ENCODE results near the gene A4GALT.
A peak's percentile ranks its signal among the peaks of the same experiment; 100 is the strongest.
"Not testable (repeated sequence)": the region's sequence is repeated elsewhere in the genome, so short reads cannot be mapped to it uniquely, and the experiment has no call there.

A4GALT gene

DNA sequence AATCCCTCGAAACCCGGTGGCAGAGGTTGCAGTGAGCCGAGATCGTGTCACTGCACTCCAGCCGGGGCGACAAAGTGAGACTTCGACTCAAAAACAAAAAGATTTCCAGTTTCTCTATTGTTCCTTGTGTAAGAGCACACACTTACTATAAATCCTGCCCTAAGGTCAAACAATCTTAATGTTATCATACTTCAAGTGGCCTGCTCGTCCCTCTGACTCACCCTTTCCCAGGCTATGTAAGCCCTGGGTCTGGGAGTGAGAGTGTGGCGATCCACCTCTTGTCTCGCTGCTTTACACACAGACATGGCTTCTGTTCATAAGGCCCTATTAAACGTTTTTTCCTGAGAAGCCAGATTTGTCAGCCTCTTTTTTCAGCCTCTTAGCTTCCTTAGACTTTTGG, 24.4 kb upstream of the A4GALT start:
- no peak for DNase-seq

DNA sequence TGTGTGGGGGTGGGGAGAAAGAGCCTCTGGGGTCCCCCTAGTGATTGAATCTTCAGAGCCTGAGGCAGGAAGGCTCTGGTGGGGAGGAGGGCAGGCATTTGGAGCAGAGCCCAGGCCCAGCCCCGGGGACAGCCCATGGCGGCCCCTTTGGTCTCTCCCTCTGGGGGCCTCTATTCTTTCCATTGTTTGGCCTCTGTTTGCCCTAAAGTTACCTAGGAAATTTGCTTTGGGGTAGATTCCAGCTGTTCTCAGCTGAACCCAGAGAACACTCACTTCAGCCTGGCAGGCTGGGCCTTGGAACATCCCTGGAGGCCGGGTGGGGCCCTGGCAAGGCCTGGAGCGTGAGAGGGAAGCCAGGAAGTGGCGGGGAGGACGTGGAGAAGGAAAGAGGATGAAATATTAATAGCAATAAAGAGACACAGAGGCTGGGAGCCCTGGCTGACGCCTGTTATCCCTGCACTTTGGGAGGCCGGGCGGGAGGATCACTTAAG, 22.9 kb upstream of the A4GALT start:
- DNase-seq = no peak

DNA sequence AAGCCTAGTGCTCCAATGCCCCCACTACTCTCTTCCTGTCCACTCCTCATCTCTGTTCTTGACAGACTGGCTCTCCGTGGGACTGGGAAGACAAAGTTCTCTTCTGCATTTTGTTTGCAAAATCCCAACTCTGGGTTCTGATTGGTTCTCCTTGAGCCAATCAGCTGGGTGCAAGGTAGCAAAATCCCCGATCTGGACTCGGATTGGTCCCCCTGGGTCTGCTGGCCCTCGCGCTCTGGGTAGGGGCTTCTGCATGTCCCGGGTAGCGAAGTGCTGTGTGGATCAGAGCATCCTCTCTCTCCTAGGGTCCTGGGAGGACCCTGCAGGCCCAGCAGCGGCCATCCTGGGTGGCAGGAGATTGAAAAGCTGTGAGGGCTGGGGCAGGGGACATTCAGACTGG, 22.3 kb upstream of the A4GALT start:
- DNase-seq = no peak

DNA sequence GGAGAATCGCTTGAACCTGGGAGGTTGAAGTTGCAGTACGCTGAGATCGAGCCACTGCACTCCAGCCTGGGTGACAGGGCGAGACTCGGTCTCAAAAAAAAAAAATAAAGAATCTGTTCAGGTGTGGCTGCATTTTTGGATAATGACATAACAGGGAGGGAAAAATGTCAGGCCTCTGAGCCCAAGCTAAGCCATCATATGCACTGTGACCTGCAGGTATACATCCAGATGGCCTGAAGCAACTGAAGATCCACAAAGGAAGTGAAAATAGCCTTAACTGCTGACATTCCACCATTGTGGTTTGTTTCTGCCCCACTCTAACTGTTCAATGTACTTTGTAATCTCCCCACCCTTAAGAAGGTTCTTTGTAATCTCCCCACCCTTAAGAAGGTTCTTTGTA, 19.6 kb upstream of the A4GALT start:
- not testable (repeated sequence) for DNase-seq

DNA sequence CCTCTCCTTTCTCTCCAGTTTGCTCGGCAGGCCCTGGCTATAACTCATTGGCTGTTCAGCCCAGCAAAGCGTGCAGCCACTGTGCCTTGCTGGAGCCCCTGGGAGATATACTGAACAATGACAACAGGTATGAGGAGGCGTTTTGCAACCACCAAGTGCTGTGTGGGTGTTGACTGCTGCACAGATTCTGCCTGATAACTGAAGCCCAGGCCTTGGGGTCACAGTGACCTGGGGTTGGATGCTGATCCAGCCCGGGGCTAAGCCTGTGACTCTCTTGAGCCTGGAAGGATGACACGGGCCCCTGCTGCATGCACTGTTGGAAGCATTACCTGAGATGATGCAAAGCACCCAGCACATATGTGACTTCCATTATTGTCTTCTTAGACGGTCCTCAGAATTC, 13.7 kb upstream of the A4GALT start:
- DNase-seq = no peak

DNA sequence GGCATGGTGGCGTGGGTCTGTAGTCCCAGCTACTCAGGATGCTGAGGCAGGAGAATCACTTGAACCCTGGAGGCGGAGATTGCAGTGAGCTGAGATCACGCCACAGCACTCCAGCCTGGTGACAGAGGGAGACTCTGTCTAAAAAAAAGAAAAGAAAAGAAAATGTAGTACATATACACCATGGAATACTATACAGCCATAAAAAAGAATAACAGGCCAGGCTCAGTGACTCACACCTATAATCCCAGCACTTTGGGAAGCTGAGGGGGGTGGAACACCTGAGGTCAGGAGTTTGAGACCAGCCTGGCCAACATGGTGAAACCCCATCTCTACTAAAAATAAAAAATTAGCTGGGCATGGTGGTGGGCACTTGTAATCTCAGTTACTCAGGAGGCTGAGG, 12.7 kb upstream of the A4GALT start:
- DNase-seq = not testable (repeated sequence)

DNA sequence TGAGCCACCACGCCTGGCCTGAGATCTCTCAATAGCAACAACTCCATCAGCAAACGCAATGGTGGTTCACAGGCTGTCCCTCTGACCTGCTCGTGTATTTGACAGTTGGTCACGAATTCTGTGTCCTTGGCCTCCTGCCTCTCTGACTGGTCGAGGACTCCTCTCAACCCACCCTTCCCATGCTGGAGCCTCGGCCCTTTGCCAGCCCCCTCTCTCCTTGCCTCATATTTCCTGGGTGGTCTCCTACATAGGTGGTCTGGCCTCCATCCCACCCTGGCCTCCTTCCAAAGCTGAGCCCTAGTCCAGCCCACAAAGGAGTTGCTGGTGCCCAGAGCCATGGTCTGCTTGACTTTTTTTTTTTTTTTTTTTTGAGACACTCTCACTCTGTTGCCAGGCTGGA, 11.4 kb upstream of the A4GALT start:
- DNase-seq = no peak

DNA sequence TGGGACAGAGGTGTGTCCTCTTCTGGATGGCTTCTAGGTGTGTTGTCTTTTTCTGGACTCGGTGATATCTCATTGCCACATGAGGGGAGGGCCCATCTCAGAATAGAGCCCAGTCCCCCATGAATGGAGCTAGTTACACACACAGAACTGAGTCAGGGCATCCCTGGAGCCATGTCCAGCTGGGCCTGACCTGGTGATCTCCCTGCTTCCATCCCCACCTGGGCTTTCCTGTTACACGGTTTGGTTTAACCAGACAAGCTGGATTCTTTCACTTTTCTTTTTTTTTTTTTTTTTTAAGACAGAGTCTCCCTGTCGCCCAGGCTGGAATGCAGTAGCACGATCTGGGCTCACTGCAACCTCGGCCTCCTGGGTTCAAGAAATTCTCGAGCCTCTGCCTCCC, 6.1 kb upstream of the A4GALT start:
- no peak for DNase-seq

DNA sequence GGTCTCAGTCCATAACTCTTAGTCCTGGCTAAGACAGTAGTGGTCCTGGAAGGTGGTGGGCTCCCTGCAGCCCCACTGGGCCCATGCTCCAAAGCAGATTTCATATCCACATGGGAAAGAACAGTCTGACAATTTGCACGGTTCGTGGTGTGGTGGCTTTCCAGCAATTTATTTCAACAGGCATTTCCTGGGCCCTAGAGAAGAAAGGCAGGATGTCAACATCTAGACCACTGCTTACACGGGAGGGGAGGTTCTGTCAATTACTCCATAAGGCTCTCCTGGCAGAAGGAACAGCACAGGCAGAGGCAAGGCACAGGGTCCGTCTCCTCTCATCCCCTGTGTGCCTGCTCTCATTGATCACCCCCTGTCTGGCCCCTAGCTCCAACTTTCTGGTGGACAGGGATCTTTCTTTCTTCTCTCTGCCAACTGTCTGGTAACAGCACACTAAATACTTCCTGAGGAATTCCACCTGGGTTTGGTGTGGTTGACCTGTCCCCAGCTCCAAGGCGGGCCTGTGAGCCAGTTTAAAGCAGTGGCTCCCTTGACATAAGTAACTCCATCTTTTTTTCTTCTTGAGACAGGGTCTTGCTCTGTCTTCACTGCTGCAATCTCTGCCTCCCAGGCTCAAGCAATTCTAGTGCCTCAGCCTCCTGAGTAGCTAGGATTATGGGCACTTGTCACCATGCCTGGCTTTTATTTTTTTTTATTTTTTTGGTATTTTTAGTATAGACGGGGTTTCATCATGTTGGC, 5.1 kb upstream of the A4GALT start:
- no peak for DNase-seq

DNA sequence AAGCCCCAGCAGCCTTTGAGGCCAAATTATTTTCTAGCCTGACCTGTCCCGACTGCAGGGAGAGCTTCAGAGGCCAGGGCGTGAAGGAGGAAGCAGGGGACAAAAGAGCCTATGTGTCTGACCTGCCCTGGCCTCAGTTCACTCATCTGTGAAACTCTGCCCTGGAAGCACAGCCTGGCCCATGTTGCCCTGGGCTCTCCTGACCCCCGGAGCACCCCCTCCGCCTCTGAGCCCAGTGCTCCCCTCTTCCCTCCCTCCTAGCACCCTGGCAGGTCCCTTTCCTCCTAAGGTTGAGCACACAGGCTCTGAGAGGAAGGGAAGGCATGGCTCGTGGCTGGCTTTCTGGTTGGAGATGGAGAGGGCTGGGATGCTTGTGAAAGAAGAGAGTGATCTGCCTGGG, 3.4 kb upstream of the A4GALT start:
- DNase-seq = no peak

DNA sequence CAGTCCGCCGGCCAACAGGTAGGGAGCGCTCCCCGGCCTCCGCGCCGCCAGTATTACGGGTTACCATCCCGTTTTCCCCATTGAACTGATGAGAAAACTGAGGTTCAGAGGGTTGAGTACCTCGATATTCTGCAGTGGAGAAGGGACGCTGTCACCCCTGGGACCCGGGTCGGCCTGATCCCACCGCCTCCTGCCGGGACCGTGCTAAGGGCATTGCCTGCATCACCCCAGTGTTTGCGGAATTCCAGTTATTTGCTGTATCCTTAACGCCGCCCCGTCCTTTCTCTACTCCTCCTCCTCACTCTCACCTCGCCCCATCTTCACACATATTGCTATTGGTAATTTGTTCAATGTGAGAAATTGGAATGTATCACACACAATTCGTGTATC, 370 bp upstream of the A4GALT start:
- DNase-seq = no peak

DNA sequence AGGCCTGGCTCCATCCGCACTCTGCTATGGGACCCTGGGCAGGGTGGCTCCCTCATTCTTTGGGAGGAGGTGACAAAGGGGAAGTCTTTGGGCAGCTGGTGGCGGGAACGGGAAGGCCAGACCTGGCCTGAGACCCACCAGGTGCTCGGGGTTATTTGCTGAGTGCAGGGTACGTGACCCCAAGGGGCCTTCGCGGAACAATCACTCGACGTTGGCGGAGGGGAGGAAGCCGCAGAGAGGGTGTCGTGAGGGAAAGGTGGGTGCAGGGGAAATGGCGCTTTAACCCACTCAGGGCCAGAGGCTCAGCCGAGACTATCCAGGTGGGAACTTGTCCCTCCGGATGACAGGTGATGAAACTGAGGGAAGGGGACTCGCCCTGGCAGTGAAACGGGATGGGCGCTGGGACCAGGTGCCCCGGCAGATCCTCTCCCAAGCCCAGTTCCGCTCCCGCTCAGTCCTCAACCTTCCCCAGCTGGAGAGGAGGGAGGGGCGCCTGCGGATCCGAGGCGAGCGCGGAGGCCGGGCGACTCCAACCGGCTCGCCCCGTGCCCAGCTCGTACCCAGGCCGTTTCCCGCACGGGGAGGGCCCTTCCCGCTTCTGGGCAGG, 911 bp downstream of the A4GALT start:
- no peak for DNase-seq

DNA sequence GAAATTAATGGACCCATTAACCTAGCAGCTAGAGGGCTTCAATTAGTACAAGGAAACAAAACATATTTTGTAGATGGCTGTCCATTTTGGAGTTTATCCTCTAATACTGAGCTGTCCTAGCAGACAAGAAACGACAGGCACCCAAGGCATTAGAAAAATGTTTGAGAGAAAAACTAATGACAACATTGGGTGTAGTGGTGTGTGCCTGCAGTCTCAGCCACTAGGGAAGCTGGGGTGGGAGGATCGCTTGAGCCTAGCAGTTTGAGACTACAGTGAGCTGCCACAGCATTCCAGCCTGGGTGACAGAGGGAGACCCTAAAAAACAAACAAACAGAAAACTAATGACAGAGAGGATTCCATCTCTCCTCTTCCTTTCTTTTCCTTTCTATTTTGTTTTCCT, 1.5 kb downstream of the A4GALT start:
- no peak for DNase-seq

DNA sequence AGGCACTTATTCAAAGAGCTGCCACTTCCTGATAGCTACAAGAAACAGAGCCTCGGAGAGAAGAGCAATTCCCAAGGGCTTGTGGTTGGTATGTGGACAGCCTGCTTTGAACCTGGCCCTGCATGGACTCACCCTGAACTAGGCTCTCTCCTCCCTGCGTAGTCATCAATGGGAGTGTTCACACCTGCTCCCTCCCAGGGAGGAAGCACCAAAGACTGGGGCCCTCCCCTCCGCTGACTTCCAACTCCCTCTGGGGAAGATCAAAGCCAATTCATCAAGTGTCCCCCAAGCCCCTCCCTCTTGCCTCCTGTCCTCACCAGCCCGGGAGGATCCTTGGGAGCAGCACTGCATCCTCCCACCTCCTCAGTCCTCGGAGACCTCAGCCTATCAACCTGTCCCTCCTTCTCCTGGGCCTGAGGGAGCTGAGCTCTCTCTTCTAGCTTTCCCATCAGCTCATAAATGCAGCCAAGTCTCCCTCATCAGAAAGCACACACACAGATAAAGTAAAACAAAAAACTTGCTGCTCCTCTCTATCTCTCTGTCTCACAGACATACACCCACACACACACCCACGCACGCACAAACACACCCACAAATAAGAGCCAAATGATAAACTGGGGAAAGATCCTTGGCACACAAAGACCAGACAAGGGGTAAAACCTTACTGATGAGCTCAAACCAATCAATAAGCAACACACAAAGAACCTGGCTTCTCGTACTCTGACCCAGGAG, 3.3 kb downstream of the A4GALT start:
- DNase-seq = peak; percentile 51

DNA sequence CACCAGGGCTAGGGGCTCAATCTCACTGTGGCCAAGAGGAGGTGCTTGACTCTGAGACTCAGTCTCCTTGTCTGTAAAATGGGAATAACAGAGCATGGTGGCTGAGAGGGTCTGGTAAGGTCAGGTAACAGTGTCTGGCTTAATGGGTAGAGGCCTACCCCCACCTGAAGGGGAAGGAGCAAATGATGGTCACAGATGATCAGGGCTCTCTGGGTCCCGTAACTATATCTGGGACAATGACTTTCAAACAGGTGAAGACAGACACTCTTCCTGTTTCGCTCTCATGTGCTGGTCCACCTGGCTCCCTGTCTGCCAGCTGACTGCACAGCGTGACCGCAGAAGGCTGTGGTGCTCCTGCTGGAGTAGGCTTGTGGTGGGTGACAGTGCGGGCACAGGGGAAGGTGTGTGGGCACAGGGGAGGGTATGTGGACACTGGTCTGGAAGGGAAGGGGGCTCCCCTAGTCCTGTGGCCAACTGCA, 4.0 kb downstream of the A4GALT start:
- DNase-seq = no peak

DNA sequence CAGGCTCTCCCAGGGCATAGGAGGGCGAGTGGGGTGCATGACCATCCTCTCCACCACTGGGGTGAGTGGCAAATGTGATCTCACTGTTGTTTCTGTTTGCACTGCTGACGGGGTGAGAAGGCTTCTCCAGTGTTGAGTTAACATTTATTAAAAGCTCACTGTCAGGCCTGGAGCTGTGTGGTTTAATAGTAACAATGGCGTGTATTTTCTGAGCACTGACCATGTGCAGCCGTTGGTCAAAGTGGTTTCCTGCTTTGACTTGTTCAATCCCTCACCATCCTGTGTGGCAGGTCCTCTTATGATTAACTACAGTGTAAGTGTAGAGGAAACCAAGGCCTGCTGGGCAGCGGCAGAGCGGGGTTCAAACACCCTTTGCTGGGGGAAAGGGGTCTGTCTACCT, 4.4 kb downstream of the A4GALT start:
- DNase-seq = no peak

DNA sequence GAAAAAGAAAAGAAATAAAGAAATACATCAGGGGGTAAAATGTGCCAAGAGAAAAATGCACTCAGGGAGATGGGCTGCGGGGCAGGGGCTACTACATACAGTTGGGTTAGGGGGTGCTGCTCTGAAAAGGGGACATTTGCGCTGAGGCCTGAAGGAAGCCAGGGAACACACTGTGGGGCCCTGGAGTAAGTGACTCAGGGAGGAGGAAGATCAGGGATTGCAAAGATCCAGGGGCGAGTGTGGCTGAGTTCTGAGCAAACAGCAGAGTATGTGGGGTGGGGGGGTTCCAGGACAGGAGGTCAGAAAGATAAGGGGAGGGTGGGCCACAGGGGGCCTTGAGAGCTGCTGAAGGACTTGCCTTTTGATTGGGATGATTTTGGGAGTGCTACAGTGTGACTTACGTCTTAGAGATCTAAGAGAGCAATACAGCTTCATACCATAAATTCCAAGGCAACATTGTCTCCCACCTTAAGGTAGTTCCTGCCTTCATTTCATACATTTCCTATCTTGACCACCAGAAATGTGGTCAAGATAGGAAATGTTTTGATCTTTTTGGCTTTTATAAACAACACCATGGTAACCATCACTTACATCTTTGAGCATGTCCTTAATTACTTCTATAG, 5.8 kb downstream of the A4GALT start:
- no peak for DNase-seq

DNA sequence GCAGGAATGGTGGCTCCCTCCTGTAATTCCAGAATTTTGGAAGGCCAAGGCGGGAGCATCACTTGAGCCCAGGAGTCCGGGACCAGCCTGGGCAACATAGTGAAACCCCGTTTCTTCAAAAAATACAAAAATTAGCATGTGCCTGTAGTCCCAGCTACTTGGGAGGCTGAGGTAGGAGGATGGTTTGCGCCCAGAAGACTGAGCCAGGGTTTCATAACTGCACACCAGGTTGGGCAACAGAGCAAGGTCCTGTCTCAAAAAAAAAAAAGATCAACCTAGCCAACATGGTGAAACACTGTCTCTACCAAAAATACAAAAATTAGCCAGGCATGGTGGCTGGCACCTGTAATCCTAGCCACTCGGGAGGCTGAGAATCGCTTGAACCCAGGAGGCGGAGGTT, 6.4 kb downstream of the A4GALT start:
- no peak for DNase-seq

DNA sequence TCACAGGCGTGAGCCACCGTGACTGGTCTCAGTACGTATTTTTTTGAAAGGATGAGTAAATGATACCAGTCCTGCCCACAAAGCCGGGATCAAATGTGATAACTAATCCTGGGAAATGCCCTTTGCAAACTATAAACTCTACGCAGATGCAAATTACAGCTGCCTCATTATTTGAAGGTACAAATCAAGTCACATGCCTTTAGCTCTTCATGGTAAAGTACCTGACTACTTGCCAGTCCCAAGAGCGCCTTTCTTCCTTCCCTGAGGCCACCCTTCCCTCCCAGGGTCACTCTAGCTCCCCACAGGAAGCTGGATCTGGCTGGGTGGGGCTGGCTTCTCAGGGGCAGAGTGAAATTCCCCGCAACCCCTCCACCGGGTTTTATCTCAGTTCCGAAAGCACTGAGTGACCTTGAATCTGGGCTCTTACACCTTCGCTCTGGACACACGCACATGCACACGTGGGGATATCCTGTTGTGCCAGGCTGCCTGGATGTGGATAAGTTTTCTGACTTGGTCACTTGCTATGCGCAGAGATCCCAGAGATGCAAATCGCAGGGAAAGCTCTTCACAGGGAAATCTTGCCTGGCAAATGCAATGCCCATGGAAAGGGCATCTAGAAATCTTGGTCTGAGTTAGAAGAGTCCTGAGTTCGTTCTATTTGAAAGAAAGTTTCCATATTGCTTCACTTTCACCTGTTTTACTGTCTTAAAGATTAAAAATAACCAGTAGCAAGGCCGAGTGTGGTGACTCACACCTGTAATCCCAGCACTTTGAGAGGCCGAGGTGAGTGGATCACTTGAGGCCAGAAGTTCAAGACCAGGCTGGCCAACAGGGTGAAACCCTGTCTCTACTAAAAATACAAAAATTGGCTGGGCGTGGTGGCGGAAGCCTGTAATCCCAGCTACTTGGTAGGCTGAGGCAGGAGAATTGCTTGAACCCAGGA, 8.5 kb downstream of the A4GALT start:
- DNase-seq = no peak

DNA sequence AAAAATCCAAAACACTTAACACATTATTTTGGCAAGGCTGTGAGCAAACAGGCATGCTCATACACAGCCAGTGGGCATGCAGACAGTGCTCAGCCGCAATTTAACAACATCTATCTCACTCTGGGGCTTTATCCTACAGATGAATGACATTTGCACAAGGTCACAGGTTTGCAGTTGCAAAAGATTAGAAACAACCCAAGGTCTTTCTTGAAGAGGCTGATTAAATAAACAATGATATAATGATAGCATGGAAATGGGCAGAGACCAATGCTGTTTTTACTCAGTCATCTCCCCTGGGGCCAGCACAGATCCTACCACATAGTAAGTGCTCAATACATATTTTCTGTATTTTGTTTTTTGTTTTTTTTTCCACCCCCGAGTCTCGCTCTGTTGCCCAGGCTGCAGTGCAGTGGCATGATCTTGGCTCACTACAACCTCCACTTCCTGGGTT, 9.4 kb downstream of the A4GALT start:
- DNase-seq = no peak

DNA sequence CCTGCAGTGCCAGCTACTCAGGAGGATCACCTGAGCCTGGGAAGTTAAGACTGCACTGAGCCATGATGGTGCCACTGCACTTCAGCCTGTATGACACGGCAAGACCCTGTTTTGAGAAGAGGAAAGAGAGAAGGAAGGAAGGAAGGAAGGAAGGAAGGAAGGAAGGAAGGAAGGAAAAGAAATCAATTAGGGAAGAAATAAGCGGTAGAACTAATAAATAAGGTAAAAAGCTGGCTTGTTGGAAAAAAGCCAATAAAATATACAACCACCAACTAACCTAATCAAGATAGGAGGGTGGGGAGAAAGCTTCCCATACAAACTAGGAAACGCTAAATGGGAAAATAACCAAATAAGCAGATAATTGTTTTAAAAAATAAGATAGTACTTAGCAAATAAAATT, 12.3 kb downstream of the A4GALT start:
- DNase-seq = no peak

DNA sequence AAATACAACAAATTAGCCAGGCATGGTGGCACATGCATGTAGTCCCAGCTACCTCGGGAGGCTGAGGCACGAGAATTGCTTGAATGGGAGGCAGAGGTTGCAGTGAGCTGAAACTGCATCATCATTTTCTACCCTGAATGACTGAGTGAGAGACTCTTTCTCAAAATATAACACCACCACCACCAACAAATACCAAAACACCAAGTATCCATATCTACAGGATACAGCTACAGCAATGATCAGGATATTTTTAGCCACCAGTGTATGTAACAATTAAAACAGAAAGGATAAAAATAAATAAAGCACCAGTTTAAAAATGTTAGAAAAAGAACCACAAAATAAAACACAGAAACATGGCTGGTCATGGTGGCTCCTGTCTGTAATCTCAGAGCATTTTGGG, 13.2 kb downstream of the A4GALT start:
- no peak for DNase-seq
